Stimulated activated CD4-positive, alpha-beta T cell treated with anti-CD3 and anti-CD28 coated beads, Interleukin-12 subunit alpha, Interleukin-12 subunit beta, amount 100 ng/mL, for 48 hours (primary cell): ENCODE results near the gene HNRNPUL1.
"Not testable (repeated sequence)": the region's sequence is repeated elsewhere in the genome, so short reads cannot be mapped to it uniquely, and the experiment has no call there.

Source experiments
- DNase-seq, 3 donors: peaks; one replicate each; pipeline ENCODE4 v3.0.0-alpha.2; 2020; ENCODE audit warnings: low read depth in 2 of 3, low spot score in 1 of 3

HNRNPUL1 gene

GRCh38 chr19:41273076-41273475 is 8.9 kb downstream of the HNRNPUL1 start:
- DNase-seq = no peak

GRCh38 chr19:41274802-41275201 is 10.6 kb downstream of the HNRNPUL1 start:
- DNase-seq = no peak

- no peak for DNase-seq
Measured at GRCh38 chr19:41276231-41276630, 12.1 kb downstream of the HNRNPUL1 start.

GRCh38 chr19:41278478-41278877 is 14.3 kb downstream of the HNRNPUL1 start:
- no peak for DNase-seq

GRCh38 chr19:41288673-41289530 is 24.7 kb downstream of the HNRNPUL1 start:
- DNase-seq = no peak

- not testable (repeated sequence) for DNase-seq
Measured at GRCh38 chr19:41289814-41290213, 25.6 kb downstream of the HNRNPUL1 start.

- DNase-seq = no peak
Measured at GRCh38 chr19:41294393-41294792, 30.2 kb downstream of the HNRNPUL1 start.

GRCh38 chr19:41295499-41295898 is 31.3 kb downstream of the HNRNPUL1 start:
- no peak for DNase-seq

- no peak for DNase-seq
Measured at GRCh38 chr19:41296433-41296871, 32.3 kb downstream of the HNRNPUL1 start.

- no peak for DNase-seq
Measured at GRCh38 chr19:41297628-41298347, 33.6 kb downstream of the HNRNPUL1 start.

GRCh38 chr19:41298348-41298964 is 34.3 kb downstream of the HNRNPUL1 start:
- no peak for DNase-seq

GRCh38 chr19:41299046-41299754 is 35.0 kb downstream of the HNRNPUL1 start:
- no peak for DNase-seq

- no peak for DNase-seq
Measured at GRCh38 chr19:41299755-41300089, 35.5 kb downstream of the HNRNPUL1 start.

GRCh38 chr19:41300555-41300954 is 36.4 kb downstream of the HNRNPUL1 start:
- no peak for DNase-seq

GRCh38 chr19:41302624-41303351 is 38.6 kb downstream of the HNRNPUL1 start:
- peak; percentile 53 to 60 (median 60) for DNase-seq

- DNase-seq = no peak
Measured at GRCh38 chr19:41303954-41304353, 39.8 kb downstream of the HNRNPUL1 start.

- DNase-seq = no peak
Measured at GRCh38 chr19:41304706-41305483, 40.7 kb downstream of the HNRNPUL1 start.

- no peak for DNase-seq
Measured at GRCh38 chr19:41305927-41306793, 42.0 kb downstream of the HNRNPUL1 start.
